HEK293 (cell line): ENCODE measurements around the gene HRAS.
A peak's percentile ranks its signal among the peaks of the same experiment; 100 is the strongest.

Experiments
- CTCF ChIA-PET: fragments of 350-600 bp; formaldehyde crosslinking; extraction: SDS; loops from one replicate; lab custom pipeline; 2021; ENCODE audit warnings: antibody characterized with exemption; lab: Yijun Ruan, JAX
- POLR2A ChIA-PET: fragments of 300-600 bp; formaldehyde crosslinking; extraction: SDS; loops from one replicate; lab custom pipeline; 2020; ENCODE audit warnings: antibody characterized with exemption, inconsistent platforms; lab: Yijun Ruan, JAX
- H3K27ac ChIP-seq: fragments of 200-500 bp; sonication (Bioruptor generic); 2 replicates; pipeline ENCODE4 v1.5.1; 2014; ENCODE audit warnings: low read depth, low read length, control low read depth, inconsistent platforms; ENCODE audit errors: extremely low read depth
- H3K36me3 ChIP-seq, 2 experiments: fragments of 200-500 bp in 1 of 2; sonication (Bioruptor generic) in 1 of 2; 1 replicate in 1 of 2; 2 replicates in 1 of 2; pipeline ENCODE4 v1.5.1; 2014 to 2017; ENCODE audit warnings: inconsistent platforms in 2 of 2, low read length in 2 of 2; ENCODE audit not compliant: control insufficient read depth in 2 of 2, insufficient read depth in 1 of 2
- H3K4me1 ChIP-seq: fragments of 200-500 bp; sonication (Bioruptor generic); 2 replicates; pipeline ENCODE4 v1.5.1; 2014; ENCODE audit warnings: mild to moderate bottlenecking, low read length, inconsistent platforms; ENCODE audit not compliant: control insufficient read depth, insufficient read depth
- H3K4me3 ChIP-seq: 2 replicates; pipeline ENCODE4 v1.5.1; 2011; ENCODE audit warnings: low read depth, mild to moderate bottlenecking, control low read depth, low read length, moderate library complexity
- H3K9me3 ChIP-seq: fragments of 200-500 bp; sonication (Bioruptor generic); 2 replicates; pipeline ENCODE4 v1.5.1; 2014; ENCODE audit warnings: low read depth, low read length, inconsistent platforms; ENCODE audit not compliant: control insufficient read depth, insufficient read depth
- GLIS1 ChIP-seq: fragments of 450-650 bp; formaldehyde crosslinking; IDR thresholded peaks from 2 replicates; pipeline ENCODE4 v1.5.1; 2016; ENCODE audit warnings: missing biosample characterization, missing genetic modification characterization
- HOXD13 ChIP-seq: sonication (generic); formaldehyde crosslinking; IDR thresholded peaks from 2 replicates; pipeline ENCODE4 v1.8.0; 2022; ENCODE audit warnings: missing genetic modification reagents, borderline replicate concordance
- KLF1 ChIP-seq: fragments of 450-650 bp; formaldehyde crosslinking; IDR thresholded peaks from 2 replicates; pipeline ENCODE4 v1.5.1; 2016; ENCODE audit warnings: missing biosample characterization, missing genetic modification characterization
- KLF10 ChIP-seq: fragments of 450-650 bp; IDR thresholded peaks from 2 replicates; pipeline ENCODE4 v1.5.1; 2018; ENCODE audit warnings: missing biosample characterization, mild to moderate bottlenecking, missing genetic modification characterization
- KLF7 ChIP-seq: fragments of 450-650 bp; formaldehyde crosslinking; IDR thresholded peaks from 2 replicates; pipeline ENCODE4 v1.5.1; 2016; ENCODE audit warnings: missing biosample characterization, missing genetic modification characterization, borderline replicate concordance
- KLF8 ChIP-seq: fragments of 450-650 bp; formaldehyde crosslinking; IDR thresholded peaks from 2 replicates; pipeline ENCODE4 v1.5.1; 2016; ENCODE audit warnings: missing biosample characterization, missing genetic modification characterization
- KLF9 ChIP-seq: fragments of 450-650 bp; formaldehyde crosslinking; IDR thresholded peaks from 2 replicates; pipeline ENCODE4 v1.5.1; 2016; ENCODE audit warnings: missing biosample characterization, missing genetic modification characterization, low read depth
- SP2 ChIP-seq: fragments of 450-650 bp; formaldehyde crosslinking; IDR thresholded peaks from 2 replicates; pipeline ENCODE4 v1.5.1; 2016; ENCODE audit warnings: missing biosample characterization, missing genetic modification characterization
- WT1 ChIP-seq: fragments of 450-650 bp; formaldehyde crosslinking; IDR thresholded peaks from 2 replicates; pipeline ENCODE4 v1.5.1; 2016; ENCODE audit warnings: missing biosample characterization, missing genetic modification characterization
- ZEB2 ChIP-seq: fragments of 450-650 bp; formaldehyde crosslinking; IDR thresholded peaks from 2 replicates; pipeline ENCODE4 v1.5.1; 2016; ENCODE audit warnings: missing biosample characterization, missing genetic modification characterization
- ZFHX2 ChIP-seq: fragments of 450-650 bp; formaldehyde crosslinking; conservative IDR thresholded peaks from 2 replicates; pipeline ENCODE4 v1.5.1; 2016; ENCODE audit warnings: missing biosample characterization, missing genetic modification characterization
- ZNF133 ChIP-seq: fragments of 450-650 bp; formaldehyde crosslinking; IDR thresholded peaks from 2 replicates; pipeline ENCODE4 v1.5.1; 2016; ENCODE audit warnings: missing biosample characterization, missing genetic modification characterization
- ZNF155 ChIP-seq: fragments of 450-650 bp; formaldehyde crosslinking; IDR thresholded peaks from 2 replicates; pipeline ENCODE4 v1.5.1; 2016; ENCODE audit warnings: missing biosample characterization, missing genetic modification characterization
- ZNF157 ChIP-seq: fragments of 450-650 bp; formaldehyde crosslinking; IDR thresholded peaks from 2 replicates; pipeline ENCODE4 v1.5.1; 2016; ENCODE audit warnings: missing biosample characterization, missing genetic modification characterization
- ZNF184 ChIP-seq: fragments of 450-650 bp; IDR thresholded peaks from 2 replicates; pipeline ENCODE4 v1.5.1; 2018; ENCODE audit warnings: missing biosample characterization, mild to moderate bottlenecking, missing genetic modification characterization
- ZNF202 ChIP-seq: fragments of 450-650 bp; formaldehyde crosslinking; IDR thresholded peaks from 2 replicates; pipeline ENCODE4 v1.5.1; 2016; ENCODE audit warnings: missing biosample characterization, missing genetic modification characterization, borderline replicate concordance
- ZNF37A ChIP-seq: fragments of 450-650 bp; IDR thresholded peaks from 2 replicates; pipeline ENCODE4 v1.5.1; 2018; ENCODE audit warnings: missing biosample characterization, missing genetic modification characterization
- ZNF391 ChIP-seq: fragments of 450-650 bp; formaldehyde crosslinking; IDR thresholded peaks from 2 replicates; pipeline ENCODE4 v1.5.1; 2016; ENCODE audit warnings: low read depth, missing biosample characterization, missing genetic modification characterization, borderline replicate concordance
- ZNF404 ChIP-seq: fragments of 450-650 bp; formaldehyde crosslinking; IDR thresholded peaks from 2 replicates; pipeline ENCODE4 v1.5.1; 2017; ENCODE audit warnings: missing biosample characterization, missing genetic modification characterization
- ZNF560 ChIP-seq: fragments of 450-650 bp; formaldehyde crosslinking; IDR thresholded peaks from 2 replicates; pipeline ENCODE4 v1.5.1; 2017; ENCODE audit warnings: missing biosample characterization, missing genetic modification characterization, borderline replicate concordance
- ZSCAN23 ChIP-seq: fragments of 450-650 bp; formaldehyde crosslinking; IDR thresholded peaks from 2 replicates; pipeline ENCODE4 v1.5.1; 2016; ENCODE audit warnings: missing biosample characterization, missing genetic modification characterization
- TF ChIP-seq, protein P1 (sequence below): fragments of 450-650 bp; IDR thresholded peaks from 2 replicates; pipeline ENCODE4 v1.5.1; 2018; ENCODE audit warnings: missing biosample characterization, mild to moderate bottlenecking, missing genetic modification characterization
- TF ChIP-seq, protein P2 (sequence below): fragments of 450-650 bp; formaldehyde crosslinking; IDR thresholded peaks from 2 replicates; pipeline ENCODE4 v1.5.1; 2016; ENCODE audit warnings: missing biosample characterization, missing genetic modification characterization
- TF ChIP-seq, protein P3 (sequence below): fragments of 450-650 bp; formaldehyde crosslinking; IDR thresholded peaks from 2 replicates; pipeline ENCODE4 v1.5.1; 2016; ENCODE audit warnings: missing biosample characterization, missing genetic modification characterization
- TF ChIP-seq, protein P4 (sequence below): fragments of 450-650 bp; formaldehyde crosslinking; IDR thresholded peaks from 2 replicates; pipeline ENCODE4 v1.5.1; 2016; ENCODE audit warnings: missing biosample characterization, missing genetic modification characterization
- TF ChIP-seq, protein P5 (sequence below): IDR thresholded peaks from 2 replicates; pipeline ENCODE4 v1.6.1; 2011; ENCODE audit warnings: mild to moderate bottlenecking, low read depth, low read length, borderline replicate concordance
- TF ChIP-seq, protein P6 (sequence below): fragments of 450-650 bp; formaldehyde crosslinking; IDR thresholded peaks from 2 replicates; pipeline ENCODE4 v1.5.1; 2016; ENCODE audit warnings: missing biosample characterization, missing genetic modification characterization, low read depth

HRAS gene

DNA sequence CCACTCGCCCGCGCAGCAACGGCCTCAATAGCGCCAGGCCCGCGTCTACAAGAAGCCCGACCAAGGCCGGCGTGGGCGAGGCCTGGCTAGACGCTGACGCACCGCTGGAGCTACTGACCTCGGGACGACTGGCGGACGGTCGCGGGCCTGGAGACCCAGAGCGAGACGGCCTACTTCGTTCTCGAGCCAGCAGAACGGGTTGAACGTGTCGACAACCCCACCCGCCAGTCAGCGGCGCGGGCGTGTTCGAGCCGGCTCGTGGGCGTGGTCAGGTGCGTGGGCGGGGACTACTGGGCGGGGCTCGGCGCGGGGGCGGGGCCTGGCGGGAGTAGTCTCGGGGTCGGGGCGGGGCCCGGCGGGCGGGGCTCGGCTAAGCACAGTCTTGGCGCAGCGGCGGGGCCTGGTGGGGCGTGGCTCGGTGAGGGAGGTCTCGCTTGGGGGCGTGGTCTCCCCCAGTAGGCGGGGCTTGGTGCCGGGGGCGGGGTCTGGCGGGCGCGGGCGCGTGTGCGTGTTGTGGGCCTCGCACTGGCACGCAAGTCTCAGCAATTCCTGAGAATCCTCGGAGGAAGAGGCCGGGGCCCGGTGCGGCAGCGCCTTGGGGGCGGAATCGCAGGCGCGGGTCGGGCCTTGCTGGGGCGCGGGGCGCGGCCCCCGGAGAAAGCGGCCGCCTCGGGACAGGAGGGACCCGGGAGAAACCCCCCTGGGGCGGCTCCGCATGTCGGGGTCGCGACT is 28.2 kb downstream of the HRAS start, which contains the start of gene RNH1:
Gene RNH1 (minus strand): TSS at position 248 of the 732 bp plus-strand sequence. CDS start 5,080 bp downstream, outside the sequence.
- ChIA-PET CTCF (interaction anchor here (0.5 to 2.0 kb wide), 4 partner anchors 11 to 57 kb away, joined by 3 to 8 read pairs (median 4); partner anchors contain the start of gene PTDSS2), POLR2A (interaction anchor here (0.9 to 1.9 kb wide), 14 partner anchors 9 to 312 kb away, joined by 3 to 11 read pairs (median 4); partner anchors contain the start of genes BET1L, HRAS, PHRF1 and PNPLA2)
- Histone ChIP-seq H3K4me1 (no peaks in the 10 kb centered on the region), H3K36me3 (peaks cover 0 to 19% of the 10 kb centered on the region in 2 experiments; a peak in 1 of 3 replicates), H3K9me3 (no peaks in the 10 kb centered on the region), H3K4me3 (peak within 1 kb of the TSS; percentile 90), H3K27ac (peak within 1 kb of the TSS; percentile 85)
- TF ChIP-seq KLF10 (tag by site-specific recombination) (peak; percentile 16; the same call in 1 of the 2 replicates), HOXD13 (CRISPR knock-in tag) (no peak), ZFHX2 (tag by site-specific recombination) (peak; percentile 89), KLF7 (tag by site-specific recombination) (0 out of 2 replicates have a peak, but pooled peaks have one; percentile 39), ZNF157 (tag by site-specific recombination) (no peak), KLF8 (tag by site-specific recombination) (peak; percentile 88; the same call in 1 of the 2 replicates), ZNF37A (tag by site-specific recombination) (no peak), WT1 (tag by site-specific recombination) (no peak), ZNF184 (tag by site-specific recombination) (no peak), GLIS1 (tag by site-specific recombination) (no peak), ZNF391 (tag by site-specific recombination) (no peak), ZNF404 (tag by site-specific recombination) (no peak), ZNF155 (no peak), ZSCAN23 (tag by site-specific recombination) (no peak), KLF9 (peak; percentile 91), SP2 (tag by site-specific recombination) (peak; percentile 30), KLF1 (peak; percentile 86), ZNF133 (tag by site-specific recombination) (no peak), ZNF202 (tag by site-specific recombination) (no peak), ZNF560 (tag by site-specific recombination) (no peak), ZEB2 (no peak)
- TF ChIP-seq, protein P1, sequence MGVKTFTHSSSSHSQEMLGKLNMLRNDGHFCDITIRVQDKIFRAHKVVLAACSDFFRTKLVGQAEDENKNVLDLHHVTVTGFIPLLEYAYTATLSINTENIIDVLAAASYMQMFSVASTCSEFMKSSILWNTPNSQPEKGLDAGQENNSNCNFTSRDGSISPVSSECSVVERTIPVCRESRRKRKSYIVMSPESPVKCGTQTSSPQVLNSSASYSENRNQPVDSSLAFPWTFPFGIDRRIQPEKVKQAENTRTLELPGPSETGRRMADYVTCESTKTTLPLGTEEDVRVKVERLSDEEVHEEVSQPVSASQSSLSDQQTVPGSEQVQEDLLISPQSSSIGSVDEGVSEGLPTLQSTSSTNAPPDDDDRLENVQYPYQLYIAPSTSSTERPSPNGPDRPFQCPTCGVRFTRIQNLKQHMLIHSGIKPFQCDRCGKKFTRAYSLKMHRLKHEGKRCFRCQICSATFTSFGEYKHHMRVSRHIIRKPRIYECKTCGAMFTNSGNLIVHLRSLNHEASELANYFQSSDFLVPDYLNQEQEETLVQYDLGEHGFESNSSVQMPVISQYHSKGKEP = no peak
- TF ChIP-seq, protein P2, sequence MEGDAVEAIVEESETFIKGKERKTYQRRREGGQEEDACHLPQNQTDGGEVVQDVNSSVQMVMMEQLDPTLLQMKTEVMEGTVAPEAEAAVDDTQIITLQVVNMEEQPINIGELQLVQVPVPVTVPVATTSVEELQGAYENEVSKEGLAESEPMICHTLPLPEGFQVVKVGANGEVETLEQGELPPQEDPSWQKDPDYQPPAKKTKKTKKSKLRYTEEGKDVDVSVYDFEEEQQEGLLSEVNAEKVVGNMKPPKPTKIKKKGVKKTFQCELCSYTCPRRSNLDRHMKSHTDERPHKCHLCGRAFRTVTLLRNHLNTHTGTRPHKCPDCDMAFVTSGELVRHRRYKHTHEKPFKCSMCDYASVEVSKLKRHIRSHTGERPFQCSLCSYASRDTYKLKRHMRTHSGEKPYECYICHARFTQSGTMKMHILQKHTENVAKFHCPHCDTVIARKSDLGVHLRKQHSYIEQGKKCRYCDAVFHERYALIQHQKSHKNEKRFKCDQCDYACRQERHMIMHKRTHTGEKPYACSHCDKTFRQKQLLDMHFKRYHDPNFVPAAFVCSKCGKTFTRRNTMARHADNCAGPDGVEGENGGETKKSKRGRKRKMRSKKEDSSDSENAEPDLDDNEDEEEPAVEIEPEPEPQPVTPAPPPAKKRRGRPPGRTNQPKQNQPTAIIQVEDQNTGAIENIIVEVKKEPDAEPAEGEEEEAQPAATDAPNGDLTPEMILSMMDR (tag by site-specific recombination) = no peak
- TF ChIP-seq, protein P3, sequence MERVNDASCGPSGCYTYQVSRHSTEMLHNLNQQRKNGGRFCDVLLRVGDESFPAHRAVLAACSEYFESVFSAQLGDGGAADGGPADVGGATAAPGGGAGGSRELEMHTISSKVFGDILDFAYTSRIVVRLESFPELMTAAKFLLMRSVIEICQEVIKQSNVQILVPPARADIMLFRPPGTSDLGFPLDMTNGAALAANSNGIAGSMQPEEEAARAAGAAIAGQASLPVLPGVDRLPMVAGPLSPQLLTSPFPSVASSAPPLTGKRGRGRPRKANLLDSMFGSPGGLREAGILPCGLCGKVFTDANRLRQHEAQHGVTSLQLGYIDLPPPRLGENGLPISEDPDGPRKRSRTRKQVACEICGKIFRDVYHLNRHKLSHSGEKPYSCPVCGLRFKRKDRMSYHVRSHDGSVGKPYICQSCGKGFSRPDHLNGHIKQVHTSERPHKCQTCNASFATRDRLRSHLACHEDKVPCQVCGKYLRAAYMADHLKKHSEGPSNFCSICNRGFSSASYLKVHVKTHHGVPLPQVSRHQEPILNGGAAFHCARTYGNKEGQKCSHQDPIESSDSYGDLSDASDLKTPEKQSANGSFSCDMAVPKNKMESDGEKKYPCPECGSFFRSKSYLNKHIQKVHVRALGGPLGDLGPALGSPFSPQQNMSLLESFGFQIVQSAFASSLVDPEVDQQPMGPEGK (tag by site-specific recombination) = no peak
- TF ChIP-seq, protein P4, sequence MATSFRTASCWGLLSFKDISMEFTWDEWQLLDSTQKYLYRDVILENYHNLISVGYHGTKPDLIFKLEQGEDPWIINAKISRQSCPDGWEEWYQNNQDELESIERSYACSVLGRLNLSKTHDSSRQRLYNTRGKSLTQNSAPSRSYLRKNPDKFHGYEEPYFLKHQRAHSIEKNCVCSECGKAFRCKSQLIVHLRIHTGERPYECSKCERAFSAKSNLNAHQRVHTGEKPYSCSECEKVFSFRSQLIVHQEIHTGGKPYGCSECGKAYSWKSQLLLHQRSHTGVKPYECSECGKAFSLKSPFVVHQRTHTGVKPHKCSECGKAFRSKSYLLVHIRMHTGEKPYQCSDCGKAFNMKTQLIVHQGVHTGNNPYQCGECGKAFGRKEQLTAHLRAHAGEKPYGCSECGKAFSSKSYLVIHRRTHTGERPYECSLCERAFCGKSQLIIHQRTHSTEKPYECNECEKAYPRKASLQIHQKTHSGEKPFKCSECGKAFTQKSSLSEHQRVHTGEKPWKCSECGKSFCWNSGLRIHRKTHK (tag by site-specific recombination) = no peak
- TF ChIP-seq, protein P5, sequence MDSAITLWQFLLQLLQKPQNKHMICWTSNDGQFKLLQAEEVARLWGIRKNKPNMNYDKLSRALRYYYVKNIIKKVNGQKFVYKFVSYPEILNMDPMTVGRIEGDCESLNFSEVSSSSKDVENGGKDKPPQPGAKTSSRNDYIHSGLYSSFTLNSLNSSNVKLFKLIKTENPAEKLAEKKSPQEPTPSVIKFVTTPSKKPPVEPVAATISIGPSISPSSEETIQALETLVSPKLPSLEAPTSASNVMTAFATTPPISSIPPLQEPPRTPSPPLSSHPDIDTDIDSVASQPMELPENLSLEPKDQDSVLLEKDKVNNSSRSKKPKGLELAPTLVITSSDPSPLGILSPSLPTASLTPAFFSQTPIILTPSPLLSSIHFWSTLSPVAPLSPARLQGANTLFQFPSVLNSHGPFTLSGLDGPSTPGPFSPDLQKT = no peak; the same call in 1 of the 2 replicates
- TF ChIP-seq, protein P6, sequence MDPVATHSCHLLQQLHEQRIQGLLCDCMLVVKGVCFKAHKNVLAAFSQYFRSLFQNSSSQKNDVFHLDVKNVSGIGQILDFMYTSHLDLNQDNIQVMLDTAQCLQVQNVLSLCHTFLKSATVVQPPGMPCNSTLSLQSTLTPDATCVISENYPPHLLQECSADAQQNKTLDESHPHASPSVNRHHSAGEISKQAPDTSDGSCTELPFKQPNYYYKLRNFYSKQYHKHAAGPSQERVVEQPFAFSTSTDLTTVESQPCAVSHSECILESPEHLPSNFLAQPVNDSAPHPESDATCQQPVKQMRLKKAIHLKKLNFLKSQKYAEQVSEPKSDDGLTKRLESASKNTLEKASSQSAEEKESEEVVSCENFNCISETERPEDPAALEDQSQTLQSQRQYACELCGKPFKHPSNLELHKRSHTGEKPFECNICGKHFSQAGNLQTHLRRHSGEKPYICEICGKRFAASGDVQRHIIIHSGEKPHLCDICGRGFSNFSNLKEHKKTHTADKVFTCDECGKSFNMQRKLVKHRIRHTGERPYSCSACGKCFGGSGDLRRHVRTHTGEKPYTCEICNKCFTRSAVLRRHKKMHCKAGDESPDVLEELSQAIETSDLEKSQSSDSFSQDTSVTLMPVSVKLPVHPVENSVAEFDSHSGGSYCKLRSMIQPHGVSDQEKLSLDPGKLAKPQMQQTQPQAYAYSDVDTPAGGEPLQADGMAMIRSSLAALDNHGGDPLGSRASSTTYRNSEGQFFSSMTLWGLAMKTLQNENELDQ (tag by site-specific recombination) = no peak
